WTC11 (cell line): ENCODE results near the gene CLDN7. TPM values are rescaled to one million over a fixed set of nuclear protein-coding genes. Genes with fewer than 3 reads are reported as not detected.

ENCODE experiments used
- CBFB ChIP-seq: sonication (generic); formaldehyde crosslinking; IDR thresholded peaks from 2 replicates; pipeline ENCODE4 v1.8.1; 2022; ENCODE audit warnings: mild to moderate bottlenecking, low read depth, missing genetic modification reagents
- CREM ChIP-seq: sonication (generic); formaldehyde crosslinking; IDR thresholded peaks from 2 replicates; pipeline ENCODE4 v1.8.1; 2022; ENCODE audit warnings: mild to moderate bottlenecking, missing genetic modification reagents, moderate library complexity
- FOXP1 ChIP-seq: sonication (generic); formaldehyde crosslinking; IDR thresholded peaks from 2 replicates; pipeline ENCODE4 v1.8.0; 2022; ENCODE audit warnings: missing genetic modification reagents, mild to moderate bottlenecking, moderate library complexity, borderline replicate concordance
- GTF2I ChIP-seq: fragments of 250-450 bp; sonication (Bioruptor Pico); conservative IDR thresholded peaks from 2 replicates; pipeline ENCODE4 v1.4.0; 2021; ENCODE audit warnings: mild to moderate bottlenecking
- HMGA2 ChIP-seq: fragments of 250-450 bp; sonication (Bioruptor Pico); IDR thresholded peaks from 2 replicates; pipeline ENCODE4 v1.4.0; 2021; ENCODE audit warnings: mild to moderate bottlenecking, moderate library complexity
- MYBL2 ChIP-seq: sonication (generic); formaldehyde crosslinking; IDR thresholded peaks from 2 replicates; pipeline ENCODE4 v1.8.1; 2023; ENCODE audit warnings: mild to moderate bottlenecking, moderate library complexity, missing genetic modification reagents
- NR2C2 ChIP-seq: sonication (generic); formaldehyde crosslinking; IDR thresholded peaks from 2 replicates; pipeline ENCODE4 v1.8.0; 2022; ENCODE audit warnings: mild to moderate bottlenecking, missing genetic modification reagents
- SOX15 ChIP-seq: fragments of 250-450 bp; sonication (Bioruptor Pico); IDR thresholded peaks from 2 replicates; pipeline ENCODE4 v1.9.0; 2021; ENCODE audit warnings: mild to moderate bottlenecking
- TCF7 ChIP-seq: sonication (generic); formaldehyde crosslinking; IDR thresholded peaks from 2 replicates; pipeline ENCODE4 v1.8.0; 2022; ENCODE audit warnings: mild to moderate bottlenecking, low read depth, missing genetic modification reagents, moderate library complexity
- ZNF263 ChIP-seq: sonication (generic); formaldehyde crosslinking; IDR thresholded peaks from 2 replicates; pipeline ENCODE4 v1.8.1; 2022; ENCODE audit warnings: low read depth, mild to moderate bottlenecking, moderate library complexity, missing genetic modification reagents
- total RNA-seq: library from RNA; stranded (reverse); gene quantifications from 3 replicates; pipeline ENCODE4 v1.2.3, GENCODE V29; 2021
- TF ChIP-seq, protein P1 (sequence below): sonication (generic); formaldehyde crosslinking; IDR thresholded peaks from 2 replicates; pipeline ENCODE4 v1.8.0; 2022; ENCODE audit warnings: missing genetic modification reagents
- TF ChIP-seq, protein P2 (sequence below): sonication (generic); formaldehyde crosslinking; IDR thresholded peaks from 2 replicates; pipeline ENCODE4 v1.8.1; 2023; ENCODE audit warnings: mild to moderate bottlenecking, missing genetic modification reagents, moderate library complexity
- TF ChIP-seq, protein P3 (sequence below): fragments of 250-450 bp; sonication (Bioruptor Pico); IDR thresholded peaks from 2 replicates; pipeline ENCODE4 v1.9.0; 2021; ENCODE audit warnings: moderate library complexity, mild to moderate bottlenecking, inconsistent platforms, borderline replicate concordance
- TF ChIP-seq, protein P4 (sequence below): fragments of 250-450 bp; sonication (Bioruptor Pico); conservative IDR thresholded peaks from 2 replicates; pipeline ENCODE4 v1.9.0; 2021; ENCODE audit warnings: mild to moderate bottlenecking
- TF ChIP-seq, protein P5 (sequence below): sonication (generic); formaldehyde crosslinking; IDR thresholded peaks from 2 replicates; pipeline ENCODE4 v1.8.1; 2023; ENCODE audit warnings: mild to moderate bottlenecking, moderate library complexity, missing genetic modification reagents
- TF ChIP-seq, protein P6 (sequence below): sonication (generic); formaldehyde crosslinking; IDR thresholded peaks from 2 replicates; pipeline ENCODE4 v1.8.0; 2022; ENCODE audit warnings: mild to moderate bottlenecking, missing genetic modification reagents
- TF ChIP-seq, protein P7 (sequence below): fragments of 250-450 bp; sonication (Bioruptor Pico); IDR thresholded peaks from 2 replicates; pipeline ENCODE4 v1.9.0; 2021; ENCODE audit warnings: mild to moderate bottlenecking, borderline replicate concordance
- TF ChIP-seq, protein P8 (sequence below): fragments of 250-450 bp; sonication (Bioruptor Pico); IDR thresholded peaks from 2 replicates; pipeline ENCODE4 v1.9.0; 2021; ENCODE audit warnings: mild to moderate bottlenecking

CLDN7 gene
- total RNA-seq, 1 experiment from 2014 or later = 136 TPM

DNA sequence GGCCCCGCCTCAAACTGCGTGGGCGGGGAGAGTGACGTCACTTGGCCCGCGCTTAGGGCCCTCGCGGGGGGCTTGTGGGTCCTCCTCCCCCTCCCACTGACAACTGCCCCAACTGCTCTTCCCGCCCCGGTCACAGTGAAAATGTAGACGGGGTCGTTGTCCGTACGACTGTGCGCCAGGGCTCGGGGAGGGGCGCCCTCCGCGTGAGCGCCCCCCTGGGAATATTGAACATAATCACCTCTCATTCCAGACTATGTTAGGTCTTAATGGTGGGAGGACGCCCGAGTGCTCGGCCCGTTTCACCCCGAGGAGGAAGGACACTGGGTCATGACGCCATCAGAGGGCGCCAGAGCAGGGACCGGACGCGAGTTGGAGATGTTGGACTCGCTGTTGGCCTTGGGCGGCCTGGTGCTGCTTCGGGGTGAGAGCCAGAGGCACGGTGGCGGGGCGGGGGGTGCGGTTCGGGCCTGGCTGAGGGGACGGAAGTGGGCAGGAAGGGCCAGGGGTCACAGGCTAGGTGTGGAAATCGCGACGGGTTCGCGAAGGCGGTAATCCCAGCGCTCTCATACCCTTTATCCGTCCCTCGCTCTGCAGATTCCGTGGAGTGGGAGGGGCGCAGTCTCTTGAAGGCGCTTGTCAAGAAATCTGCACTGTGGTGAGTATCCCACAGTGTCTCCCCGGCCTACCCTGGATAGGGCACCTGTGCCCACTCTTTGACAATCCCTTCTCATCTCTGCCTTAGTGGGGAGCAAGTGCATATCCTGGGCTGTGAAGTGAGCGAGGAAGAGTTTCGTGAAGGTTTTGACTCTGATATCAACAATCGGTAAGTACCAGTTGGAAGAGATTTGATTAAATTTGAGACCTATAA, 9.9 kb downstream of the CLDN7 start, which contains the start of gene ELP5 (continued):
- TF ChIP-seq, protein P1, sequence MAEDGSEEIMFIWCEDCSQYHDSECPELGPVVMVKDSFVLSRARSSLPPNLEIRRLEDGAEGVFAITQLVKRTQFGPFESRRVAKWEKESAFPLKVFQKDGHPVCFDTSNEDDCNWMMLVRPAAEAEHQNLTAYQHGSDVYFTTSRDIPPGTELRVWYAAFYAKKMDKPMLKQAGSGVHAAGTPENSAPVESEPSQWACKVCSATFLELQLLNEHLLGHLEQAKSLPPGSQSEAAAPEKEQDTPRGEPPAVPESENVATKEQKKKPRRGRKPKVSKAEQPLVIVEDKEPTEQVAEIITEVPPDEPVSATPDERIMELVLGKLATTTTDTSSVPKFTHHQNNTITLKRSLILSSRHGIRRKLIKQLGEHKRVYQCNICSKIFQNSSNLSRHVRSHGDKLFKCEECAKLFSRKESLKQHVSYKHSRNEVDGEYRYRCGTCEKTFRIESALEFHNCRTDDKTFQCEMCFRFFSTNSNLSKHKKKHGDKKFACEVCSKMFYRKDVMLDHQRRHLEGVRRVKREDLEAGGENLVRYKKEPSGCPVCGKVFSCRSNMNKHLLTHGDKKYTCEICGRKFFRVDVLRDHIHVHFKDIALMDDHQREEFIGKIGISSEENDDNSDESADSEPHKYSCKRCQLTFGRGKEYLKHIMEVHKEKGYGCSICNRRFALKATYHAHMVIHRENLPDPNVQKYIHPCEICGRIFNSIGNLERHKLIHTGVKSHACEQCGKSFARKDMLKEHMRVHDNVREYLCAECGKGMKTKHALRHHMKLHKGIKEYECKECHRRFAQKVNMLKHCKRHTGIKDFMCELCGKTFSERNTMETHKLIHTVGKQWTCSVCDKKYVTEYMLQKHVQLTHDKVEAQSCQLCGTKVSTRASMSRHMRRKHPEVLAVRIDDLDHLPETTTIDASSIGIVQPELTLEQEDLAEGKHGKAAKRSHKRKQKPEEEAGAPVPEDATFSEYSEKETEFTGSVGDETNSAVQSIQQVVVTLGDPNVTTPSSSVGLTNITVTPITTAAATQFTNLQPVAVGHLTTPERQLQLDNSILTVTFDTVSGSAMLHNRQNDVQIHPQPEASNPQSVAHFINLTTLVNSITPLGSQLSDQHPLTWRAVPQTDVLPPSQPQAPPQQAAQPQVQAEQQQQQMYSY (CRISPR knock-in tag) = no peak
- TF ChIP-seq MYBL2 (no peak), FOXP1 (CRISPR knock-in tag) (peak; percentile 88; the same call in 1 of the 2 replicates), ZNF263 (CRISPR knock-in tag) (peak; percentile 93), GTF2I (no peak), CBFB (CRISPR knock-in tag) (no peak), TCF7 (CRISPR knock-in tag) (no peak), NR2C2 (no peak), HMGA2 (CRISPR knock-in tag) (no peak), SOX15 (CRISPR knock-in tag) (no peak), CREM (CRISPR knock-in tag) (peak; percentile 94)
- TF ChIP-seq, protein P2, sequence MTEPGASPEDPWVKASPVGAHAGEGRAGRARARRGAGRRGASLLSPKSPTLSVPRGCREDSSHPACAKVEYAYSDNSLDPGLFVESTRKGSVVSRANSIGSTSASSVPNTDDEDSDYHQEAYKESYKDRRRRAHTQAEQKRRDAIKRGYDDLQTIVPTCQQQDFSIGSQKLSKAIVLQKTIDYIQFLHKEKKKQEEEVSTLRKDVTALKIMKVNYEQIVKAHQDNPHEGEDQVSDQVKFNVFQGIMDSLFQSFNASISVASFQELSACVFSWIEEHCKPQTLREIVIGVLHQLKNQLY = no peak
- TF ChIP-seq, protein P3, sequence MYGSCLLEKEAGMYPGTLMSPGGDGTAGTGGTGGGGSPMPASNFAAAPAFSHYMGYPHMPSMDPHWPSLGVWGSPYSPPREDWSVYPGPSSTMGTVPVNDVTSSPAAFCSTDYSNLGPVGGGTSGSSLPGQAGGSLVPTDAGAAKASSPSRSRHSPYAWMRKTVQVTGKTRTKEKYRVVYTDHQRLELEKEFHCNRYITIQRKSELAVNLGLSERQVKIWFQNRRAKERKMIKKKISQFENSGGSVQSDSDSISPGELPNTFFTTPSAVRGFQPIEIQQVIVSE (CRISPR knock-in tag) = no peak
- TF ChIP-seq, protein P4, sequence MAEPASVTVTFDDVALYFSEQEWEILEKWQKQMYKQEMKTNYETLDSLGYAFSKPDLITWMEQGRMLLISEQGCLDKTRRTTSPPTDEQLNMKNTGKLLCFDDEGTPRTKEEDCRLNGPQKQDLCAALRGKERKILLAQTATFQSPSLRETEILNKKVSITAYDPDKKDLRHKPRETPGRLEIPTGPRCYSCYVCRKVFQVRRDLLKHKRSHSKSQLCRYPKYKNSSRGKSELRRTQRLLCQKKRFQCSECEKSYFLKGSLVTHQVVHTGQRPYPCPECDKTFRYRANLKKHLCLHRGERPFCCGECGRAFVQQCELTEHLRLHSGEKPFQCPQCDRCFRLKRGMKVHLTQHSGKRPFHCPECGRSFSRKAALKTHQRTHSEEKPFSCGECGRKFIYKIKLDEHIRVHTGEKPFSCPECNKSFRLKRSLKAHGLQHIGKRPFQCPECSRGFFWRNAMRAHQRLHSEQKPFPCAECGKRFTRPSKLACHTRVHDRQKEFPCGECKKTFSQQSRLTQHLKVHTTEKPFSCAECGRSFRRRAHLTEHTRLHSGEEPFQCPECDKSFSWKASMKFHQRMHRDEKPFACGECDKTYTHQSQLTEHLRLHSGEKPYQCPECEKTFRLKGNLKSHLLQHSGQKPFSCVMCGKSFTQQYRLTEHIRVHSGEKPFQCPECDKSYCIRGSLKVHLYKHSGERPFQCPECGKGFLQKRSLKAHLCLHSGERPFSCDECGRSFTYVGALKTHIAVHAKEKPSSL (CRISPR knock-in tag) = no peak
- TF ChIP-seq, protein P5, sequence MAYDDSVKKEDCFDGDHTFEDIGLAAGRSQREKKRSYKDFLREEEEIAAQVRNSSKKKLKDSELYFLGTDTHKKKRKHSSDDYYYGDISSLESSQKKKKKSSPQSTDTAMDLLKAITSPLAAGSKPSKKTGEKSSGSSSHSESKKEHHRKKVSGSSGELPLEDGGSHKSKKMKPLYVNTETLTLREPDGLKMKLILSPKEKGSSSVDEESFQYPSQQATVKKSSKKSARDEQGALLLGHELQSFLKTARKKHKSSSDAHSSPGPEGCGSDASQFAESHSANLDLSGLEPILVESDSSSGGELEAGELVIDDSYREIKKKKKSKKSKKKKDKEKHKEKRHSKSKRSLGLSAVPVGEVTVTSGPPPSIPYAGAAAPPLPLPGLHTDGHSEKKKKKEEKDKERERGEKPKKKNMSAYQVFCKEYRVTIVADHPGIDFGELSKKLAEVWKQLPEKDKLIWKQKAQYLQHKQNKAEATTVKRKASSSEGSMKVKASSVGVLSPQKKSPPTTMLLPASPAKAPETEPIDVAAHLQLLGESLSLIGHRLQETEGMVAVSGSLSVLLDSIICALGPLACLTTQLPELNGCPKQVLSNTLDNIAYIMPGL (CRISPR knock-in tag) = peak; percentile 63; the same call in 1 of the 2 replicates
- TF ChIP-seq, protein P6, sequence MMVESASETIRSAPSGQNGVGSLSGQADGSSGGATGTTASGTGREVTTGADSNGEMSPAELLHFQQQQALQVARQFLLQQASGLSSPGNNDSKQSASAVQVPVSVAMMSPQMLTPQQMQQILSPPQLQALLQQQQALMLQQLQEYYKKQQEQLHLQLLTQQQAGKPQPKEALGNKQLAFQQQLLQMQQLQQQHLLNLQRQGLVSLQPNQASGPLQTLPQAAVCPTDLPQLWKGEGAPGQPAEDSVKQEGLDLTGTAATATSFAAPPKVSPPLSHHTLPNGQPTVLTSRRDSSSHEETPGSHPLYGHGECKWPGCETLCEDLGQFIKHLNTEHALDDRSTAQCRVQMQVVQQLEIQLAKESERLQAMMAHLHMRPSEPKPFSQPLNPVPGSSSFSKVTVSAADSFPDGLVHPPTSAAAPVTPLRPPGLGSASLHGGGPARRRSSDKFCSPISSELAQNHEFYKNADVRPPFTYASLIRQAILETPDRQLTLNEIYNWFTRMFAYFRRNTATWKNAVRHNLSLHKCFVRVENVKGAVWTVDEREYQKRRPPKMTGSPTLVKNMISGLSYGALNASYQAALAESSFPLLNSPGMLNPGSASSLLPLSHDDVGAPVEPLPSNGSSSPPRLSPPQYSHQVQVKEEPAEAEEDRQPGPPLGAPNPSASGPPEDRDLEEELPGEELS (CRISPR knock-in tag) = 0 out of 2 replicates have a peak, but pooled peaks have one; percentile 34
- TF ChIP-seq, protein P7, sequence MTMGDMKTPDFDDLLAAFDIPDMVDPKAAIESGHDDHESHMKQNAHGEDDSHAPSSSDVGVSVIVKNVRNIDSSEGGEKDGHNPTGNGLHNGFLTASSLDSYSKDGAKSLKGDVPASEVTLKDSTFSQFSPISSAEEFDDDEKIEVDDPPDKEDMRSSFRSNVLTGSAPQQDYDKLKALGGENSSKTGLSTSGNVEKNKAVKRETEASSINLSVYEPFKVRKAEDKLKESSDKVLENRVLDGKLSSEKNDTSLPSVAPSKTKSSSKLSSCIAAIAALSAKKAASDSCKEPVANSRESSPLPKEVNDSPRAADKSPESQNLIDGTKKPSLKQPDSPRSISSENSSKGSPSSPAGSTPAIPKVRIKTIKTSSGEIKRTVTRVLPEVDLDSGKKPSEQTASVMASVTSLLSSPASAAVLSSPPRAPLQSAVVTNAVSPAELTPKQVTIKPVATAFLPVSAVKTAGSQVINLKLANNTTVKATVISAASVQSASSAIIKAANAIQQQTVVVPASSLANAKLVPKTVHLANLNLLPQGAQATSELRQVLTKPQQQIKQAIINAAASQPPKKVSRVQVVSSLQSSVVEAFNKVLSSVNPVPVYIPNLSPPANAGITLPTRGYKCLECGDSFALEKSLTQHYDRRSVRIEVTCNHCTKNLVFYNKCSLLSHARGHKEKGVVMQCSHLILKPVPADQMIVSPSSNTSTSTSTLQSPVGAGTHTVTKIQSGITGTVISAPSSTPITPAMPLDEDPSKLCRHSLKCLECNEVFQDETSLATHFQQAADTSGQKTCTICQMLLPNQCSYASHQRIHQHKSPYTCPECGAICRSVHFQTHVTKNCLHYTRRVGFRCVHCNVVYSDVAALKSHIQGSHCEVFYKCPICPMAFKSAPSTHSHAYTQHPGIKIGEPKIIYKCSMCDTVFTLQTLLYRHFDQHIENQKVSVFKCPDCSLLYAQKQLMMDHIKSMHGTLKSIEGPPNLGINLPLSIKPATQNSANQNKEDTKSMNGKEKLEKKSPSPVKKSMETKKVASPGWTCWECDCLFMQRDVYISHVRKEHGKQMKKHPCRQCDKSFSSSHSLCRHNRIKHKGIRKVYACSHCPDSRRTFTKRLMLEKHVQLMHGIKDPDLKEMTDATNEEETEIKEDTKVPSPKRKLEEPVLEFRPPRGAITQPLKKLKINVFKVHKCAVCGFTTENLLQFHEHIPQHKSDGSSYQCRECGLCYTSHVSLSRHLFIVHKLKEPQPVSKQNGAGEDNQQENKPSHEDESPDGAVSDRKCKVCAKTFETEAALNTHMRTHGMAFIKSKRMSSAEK = no peak
- TF ChIP-seq, protein P8, sequence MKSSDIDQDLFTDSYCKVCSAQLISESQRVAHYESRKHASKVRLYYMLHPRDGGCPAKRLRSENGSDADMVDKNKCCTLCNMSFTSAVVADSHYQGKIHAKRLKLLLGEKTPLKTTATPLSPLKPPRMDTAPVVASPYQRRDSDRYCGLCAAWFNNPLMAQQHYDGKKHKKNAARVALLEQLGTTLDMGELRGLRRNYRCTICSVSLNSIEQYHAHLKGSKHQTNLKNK (CRISPR knock-in tag) = no peak
